ENCODE results near the gene FOXO1. TPM values are rescaled to one million over a fixed set of nuclear protein-coding genes. Genes with fewer than 3 reads are reported as not detected.

Gene FOXO1
- total RNA-seq, 4 donors from 2014 or later = 153 to 194 (median 176) TPM

DNA sequence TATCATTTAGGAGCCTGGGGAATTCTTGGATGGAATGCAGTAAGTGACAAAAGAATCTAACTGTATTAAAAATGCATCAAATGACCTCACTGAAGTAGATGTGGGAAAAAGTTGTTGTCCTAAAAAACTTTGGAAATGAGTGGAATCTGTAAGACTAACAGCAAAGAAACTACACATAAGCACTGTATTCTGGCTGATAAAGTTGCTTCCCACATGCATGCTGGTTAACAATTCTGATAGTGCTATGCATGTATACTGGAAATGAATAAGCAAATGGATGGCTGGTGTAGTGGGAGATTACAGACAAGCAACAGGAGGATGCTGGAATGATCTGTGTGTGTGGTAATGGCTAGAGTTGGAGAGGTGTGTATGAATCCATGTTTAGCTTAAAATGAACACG is 138.5 kb downstream of the FOXO1 start:
- Histone ChIP-seq H3K9me3 (peaks cover 0 to 26% (median 3%) of the 10 kb centered on the region in 4 donors), H3K4me1 (no peaks in the 10 kb centered on the region), H3K4me3 (no peak overlapping the region), H3K27me3 (no peaks in the 10 kb centered on the region), H3K27ac (no peak overlapping the region), H3K36me3 (peaks cover 0 to 21% (median 0%) of the 10 kb centered on the region in 3 donors)
- TF ChIP-seq POLR2A (IDR thresholded peaks at IDR 0.05) = no peak
- no peak for TF ChIP-seq EP300 (IDR thresholded peaks at IDR 0.05)
- TF ChIP-seq, protein P1, sequence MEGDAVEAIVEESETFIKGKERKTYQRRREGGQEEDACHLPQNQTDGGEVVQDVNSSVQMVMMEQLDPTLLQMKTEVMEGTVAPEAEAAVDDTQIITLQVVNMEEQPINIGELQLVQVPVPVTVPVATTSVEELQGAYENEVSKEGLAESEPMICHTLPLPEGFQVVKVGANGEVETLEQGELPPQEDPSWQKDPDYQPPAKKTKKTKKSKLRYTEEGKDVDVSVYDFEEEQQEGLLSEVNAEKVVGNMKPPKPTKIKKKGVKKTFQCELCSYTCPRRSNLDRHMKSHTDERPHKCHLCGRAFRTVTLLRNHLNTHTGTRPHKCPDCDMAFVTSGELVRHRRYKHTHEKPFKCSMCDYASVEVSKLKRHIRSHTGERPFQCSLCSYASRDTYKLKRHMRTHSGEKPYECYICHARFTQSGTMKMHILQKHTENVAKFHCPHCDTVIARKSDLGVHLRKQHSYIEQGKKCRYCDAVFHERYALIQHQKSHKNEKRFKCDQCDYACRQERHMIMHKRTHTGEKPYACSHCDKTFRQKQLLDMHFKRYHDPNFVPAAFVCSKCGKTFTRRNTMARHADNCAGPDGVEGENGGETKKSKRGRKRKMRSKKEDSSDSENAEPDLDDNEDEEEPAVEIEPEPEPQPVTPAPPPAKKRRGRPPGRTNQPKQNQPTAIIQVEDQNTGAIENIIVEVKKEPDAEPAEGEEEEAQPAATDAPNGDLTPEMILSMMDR (IDR thresholded peaks at IDR 0.05) = no peak
- DNase-seq (ENCODE audit: low spot score in 2 of 2) = no peak
- 91 to 100% methylated on average over 1 of the region's 1 CpG for WGBS, 2 donors

DNA sequence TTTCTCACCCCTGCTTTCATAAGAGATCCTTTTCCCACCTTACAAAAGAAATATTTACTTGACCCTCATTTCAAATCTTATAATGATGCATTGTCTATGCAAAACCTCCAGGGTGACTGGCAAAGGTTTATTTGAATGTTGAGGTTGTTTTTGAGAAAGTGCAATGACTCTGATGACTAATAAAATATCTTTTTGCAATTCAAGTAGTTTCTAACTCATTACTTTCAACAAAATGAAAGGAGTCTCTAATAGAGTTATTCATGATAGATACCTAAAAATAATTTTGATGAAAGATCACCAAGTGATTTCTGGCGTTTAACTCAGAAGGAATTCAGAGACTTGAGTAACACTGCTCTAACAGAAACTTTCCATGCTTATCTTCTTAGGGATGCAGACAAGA is 144.2 kb downstream of the FOXO1 start:
- peaks cover 0 to 4% (median under 1%) of the 10 kb centered on the region in 4 donors for H3K9me3 ChIP-seq
- no peaks in the 10 kb centered on the region for H3K4me1 ChIP-seq
- peaks cover 0 to 3% (median 0%) of the 10 kb centered on the region in 3 donors for H3K36me3 ChIP-seq
- TF ChIP-seq, protein P1 (IDR thresholded peaks at IDR 0.05) = no peak
- TF ChIP-seq POLR2A (IDR thresholded peaks at IDR 0.05) = no peak
- TF ChIP-seq EP300 (IDR thresholded peaks at IDR 0.05) = no peak
- 61 to 68% methylated on average over 1 of the region's 1 CpG for WGBS, 2 donors
- H3K27ac ChIP-seq = no peak overlapping the region
- H3K27me3 ChIP-seq = no peaks in the 10 kb centered on the region
- no peak for DNase-seq (ENCODE audit: low spot score in 2 of 2)
- no peak overlapping the region for H3K4me3 ChIP-seq

DNA sequence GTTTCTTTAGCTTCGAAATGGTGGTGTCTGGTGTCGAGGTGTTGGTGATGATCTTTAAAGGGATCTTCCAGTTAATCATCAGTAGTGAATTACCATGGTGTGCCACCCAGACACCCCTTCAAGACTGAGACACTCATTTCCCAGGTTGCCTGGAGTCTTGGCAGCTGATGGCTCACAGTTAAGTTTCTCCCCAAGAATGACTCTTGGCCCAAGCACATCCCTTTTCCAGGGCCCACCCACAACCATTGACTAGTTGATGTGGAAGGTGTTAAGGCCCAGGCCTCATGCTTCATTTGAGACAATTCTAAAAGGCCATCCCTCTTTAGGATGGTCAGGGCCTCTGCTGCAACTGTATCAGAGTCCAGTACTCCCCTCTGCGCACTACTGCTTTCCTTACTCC is 145.5 kb downstream of the FOXO1 start:
- Histone ChIP-seq H3K4me1 (no peaks in the 10 kb centered on the region), H3K9me3 (no peaks in the 10 kb centered on the region), H3K27me3 (no peaks in the 10 kb centered on the region), H3K27ac (no peak overlapping the region), H3K36me3 (no peaks in the 10 kb centered on the region), H3K4me3 (no peak overlapping the region)
- 93 to 97% methylated on average over 3 of the region's 3 CpGs for WGBS, 2 donors
- no peak for DNase-seq (ENCODE audit: low spot score in 2 of 2)
- TF ChIP-seq EP300 (IDR thresholded peaks at IDR 0.05) (no peak), POLR2A (IDR thresholded peaks at IDR 0.05) (no peak)
- TF ChIP-seq, protein P1 (IDR thresholded peaks at IDR 0.05) = no peak

DNA sequence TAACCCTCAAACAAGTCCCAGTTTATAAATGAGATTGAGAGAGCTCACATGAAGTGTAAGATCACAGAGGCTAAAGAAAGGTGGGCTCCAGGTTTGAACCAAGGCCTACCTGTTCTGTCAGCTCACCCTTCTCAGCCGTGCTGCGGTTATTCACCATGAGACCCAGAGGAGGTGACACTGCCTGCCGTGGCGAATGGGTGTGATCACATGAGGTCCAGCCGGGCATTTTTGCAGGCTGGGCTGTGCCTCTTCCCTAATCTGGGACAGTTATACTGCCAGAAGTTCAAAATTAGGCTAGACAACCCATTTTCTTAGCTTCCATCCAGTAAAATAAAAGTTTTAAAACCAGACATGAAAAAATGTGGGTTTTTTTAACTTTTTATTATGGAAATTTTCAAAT is 146.8 kb downstream of the FOXO1 start:
- no peaks in the 10 kb centered on the region for H3K4me1 ChIP-seq
- H3K36me3 ChIP-seq = no peaks in the 10 kb centered on the region
- H3K4me3 ChIP-seq = no peak overlapping the region
- no peaks in the 10 kb centered on the region for H3K27me3 ChIP-seq
- WGBS, 2 donors = 50 to 52% methylated on average over 5 of the region's 5 CpGs
- DNase-seq (ENCODE audit: low spot score in 2 of 2) = no peak
- TF ChIP-seq POLR2A (IDR thresholded peaks at IDR 0.05) = no peak
- TF ChIP-seq, protein P1 (IDR thresholded peaks at IDR 0.05) = no peak
- TF ChIP-seq EP300 (IDR thresholded peaks at IDR 0.05) = no peak
- H3K27ac ChIP-seq = no peak overlapping the region
- H3K9me3 ChIP-seq = no peaks in the 10 kb centered on the region

DNA sequence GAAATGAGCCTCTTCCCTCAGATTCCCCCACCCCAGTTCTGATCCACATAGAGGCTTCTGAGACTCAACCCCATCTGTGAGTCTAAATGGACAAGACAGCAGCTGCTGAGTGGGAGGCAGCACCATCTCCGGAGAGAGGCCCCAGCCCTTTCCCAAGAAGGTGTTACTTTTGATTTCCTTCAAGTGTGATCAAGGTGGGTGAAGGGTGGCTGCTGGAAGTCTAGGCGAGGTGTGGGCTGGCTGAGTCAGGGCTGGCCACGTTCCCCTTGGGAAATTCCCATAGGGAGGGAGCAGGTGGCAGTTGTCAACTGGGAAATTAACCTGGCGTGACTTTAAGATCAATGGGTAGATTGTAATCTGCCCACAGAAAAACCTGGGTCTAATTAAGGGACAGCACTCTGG is 148.0 kb downstream of the FOXO1 start:
- Histone ChIP-seq H3K27ac (no peak overlapping the region), H3K4me3 (no peak overlapping the region), H3K4me1 (no peaks in the 10 kb centered on the region), H3K36me3 (no peaks in the 10 kb centered on the region), H3K9me3 (no peaks in the 10 kb centered on the region), H3K27me3 (no peaks in the 10 kb centered on the region)
- no peak for DNase-seq (ENCODE audit: low spot score in 2 of 2)
- 73 to 80% methylated on average over 4 of the region's 4 CpGs for WGBS, 2 donors
- TF ChIP-seq EP300 (IDR thresholded peaks at IDR 0.05) = no peak
- TF ChIP-seq, protein P1 (IDR thresholded peaks at IDR 0.05) = no peak
- TF ChIP-seq POLR2A (IDR thresholded peaks at IDR 0.05) = no peak
